Thoracic aorta (tissue), 2 donors: ENCODE results near the gene NOS1AP. TPM values are rescaled to one million over a fixed set of nuclear protein-coding genes. Genes with fewer than 3 reads are reported as not detected.

Source experiments
- ATAC-seq: fragments of 150-250 bp; one replicate; pipeline ENCODE4 v1.8.0; 2017; ENCODE audit warnings: low read depth; ENCODE audit not compliant: insufficient number of reproducible peaks, low FRiP score
- DNase-seq: peaks from one replicate; pipeline ENCODE4 v3.0.0-alpha.2; 2020; ENCODE audit warnings: low spot score
- H3K27ac ChIP-seq, 2 donors: fragments of 200-600 bp; sonication (generic); 1 replicate in 1 of 2; 2 replicates in 1 of 2; pipeline ENCODE4 v1.5.1; 2016; ENCODE audit warnings: mild to moderate bottlenecking in 2 of 2, moderate library complexity in 2 of 2
- H3K27me3 ChIP-seq: fragments of 200-600 bp; sonication (generic); replicated peaks from 2 replicates; pipeline ENCODE4 v1.6.0; 2016; ENCODE audit warnings: mild to moderate bottlenecking; ENCODE audit not compliant: insufficient read depth
- H3K36me3 ChIP-seq: fragments of 200-600 bp; sonication (generic); one replicate; pipeline ENCODE4 v1.5.1; 2016
- H3K4me1 ChIP-seq, 2 donors: fragments of 200-600 bp; sonication (generic); 1 replicate in 1 of 2; 2 replicates in 1 of 2; pipeline versions ENCODE4 v1.5.1 to v1.6.0; 2016; ENCODE audit warnings: low read depth in 2 of 2, mild to moderate bottlenecking in 1 of 2; ENCODE audit not compliant: control insufficient read depth in 1 of 2
- H3K4me3 ChIP-seq: fragments of 200-600 bp; sonication (generic); 2 replicates; pipeline ENCODE4 v1.5.1; 2016; ENCODE audit warnings: mild to moderate bottlenecking
- H3K9me3 ChIP-seq: fragments of 200-600 bp; sonication (generic); 2 replicates; pipeline ENCODE4 v1.5.1; 2016
- CTCF ChIP-seq: fragments of 200-600 bp; sonication (generic); IDR thresholded peaks from one replicate; pipeline ENCODE4 v1.5.1; 2019; ENCODE audit warnings: antibody characterized with exemption
- total RNA-seq, 2 donors: library from RNA; depleted of rRNA; stranded (reverse); fragments of >200 nt; gene quantifications; one replicate each; pipeline versions ENCODE4 v1.1.0 to v1.2.3, GENCODE V29; 2016

NOS1AP gene
- total RNA-seq, 2 donors from 2014 or later, result 6.3 to 12.2 TPM

DNA sequence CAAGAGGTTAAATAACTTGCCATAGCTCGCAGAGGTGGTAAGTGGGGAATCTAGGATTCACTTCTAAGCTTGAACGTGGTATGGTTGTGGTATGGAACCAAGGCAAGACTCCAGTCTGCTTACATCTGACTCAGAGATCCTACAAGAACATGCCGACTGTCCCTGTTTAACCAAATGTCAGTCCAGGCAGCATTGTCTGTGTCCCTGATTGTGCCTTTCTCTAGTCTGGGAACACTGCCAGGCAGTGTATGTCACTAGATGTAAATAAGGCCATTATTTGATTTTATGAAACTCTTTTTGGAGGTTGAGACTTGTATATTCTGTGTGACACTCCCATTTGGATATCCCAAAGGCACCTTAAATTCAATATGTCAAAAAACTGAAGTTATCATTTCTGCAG, 96.0 kb downstream of the NOS1AP start:
- Histone ChIP-seq H3K27me3 (no peaks in the 10 kb centered on the region), H3K9me3 (no peaks in the 10 kb centered on the region), H3K27ac (no peak overlapping the region), H3K4me3 (no peak overlapping the region), H3K36me3 (no peaks in the 10 kb centered on the region), H3K4me1 (no peaks in the 10 kb centered on the region)
- ATAC-seq, result no peak
- DNase-seq, result no peak
- TF ChIP-seq CTCF, result no peak

DNA sequence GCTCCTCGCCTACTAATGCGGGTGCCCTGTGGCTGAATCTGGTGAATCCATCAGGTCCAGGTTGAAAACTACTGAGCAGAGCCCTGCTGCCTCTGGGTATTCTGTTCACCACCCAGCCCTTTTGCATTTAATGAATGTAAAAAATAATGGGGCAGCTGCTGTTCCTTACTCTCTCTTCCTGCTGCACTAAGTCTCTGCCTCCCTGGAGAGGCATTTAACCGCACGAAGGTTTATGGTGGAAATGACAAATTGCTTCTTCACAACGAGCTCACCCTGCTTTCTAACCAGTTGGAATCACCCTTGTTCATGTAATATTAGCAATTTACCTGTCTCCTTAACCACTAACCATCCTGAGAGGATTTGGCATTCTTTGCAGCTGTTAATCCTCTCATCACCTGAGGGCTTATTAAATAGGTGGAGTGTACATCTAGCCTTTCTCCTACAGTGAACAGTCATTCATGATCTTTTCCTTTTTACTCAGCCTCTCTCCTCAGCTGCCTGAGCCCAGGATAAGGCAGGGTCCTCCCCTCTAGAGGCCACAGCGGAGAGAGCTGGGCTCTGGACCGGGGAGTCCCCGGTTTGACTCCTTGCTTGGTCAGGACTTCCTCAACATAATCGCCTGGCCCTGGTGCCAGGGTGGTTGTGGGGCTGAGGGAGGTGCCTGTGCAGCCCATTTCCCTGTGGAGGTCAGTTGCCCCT, 97.6 kb downstream of the NOS1AP start:
- Histone ChIP-seq H3K27ac (no peak overlapping the region), H3K27me3 (no peaks in the 10 kb centered on the region), H3K4me3 (no peak overlapping the region), H3K4me1 (no peaks in the 10 kb centered on the region), H3K36me3 (no peaks in the 10 kb centered on the region), H3K9me3 (no peaks in the 10 kb centered on the region)
- ATAC-seq (no peak), DNase-seq (no peak)
- TF ChIP-seq CTCF, result no peak

GRCh38 chr1:162168261-162168660, 98.8 kb downstream of the NOS1AP start:
- H3K4me1 ChIP-seq, result no peaks in the 10 kb centered on the region
- H3K27ac ChIP-seq, result no peak overlapping the region
- TF ChIP-seq CTCF, result no peak
- H3K4me3 ChIP-seq, result no peak overlapping the region
- H3K36me3 ChIP-seq, result no peaks in the 10 kb centered on the region
- DNase-seq, result no peak
- ATAC-seq, result no peak
- H3K9me3 ChIP-seq, result no peaks in the 10 kb centered on the region
- no peaks in the 10 kb centered on the region for H3K27me3 ChIP-seq

GRCh38 chr1:162169031-162169790, 99.7 kb downstream of the NOS1AP start:
- no peak for ATAC-seq
- no peak for TF ChIP-seq CTCF
- H3K9me3 ChIP-seq, result no peaks in the 10 kb centered on the region
- no peaks in the 10 kb centered on the region for H3K4me1 ChIP-seq
- H3K4me3 ChIP-seq, result no peak overlapping the region
- no peaks in the 10 kb centered on the region for H3K36me3 ChIP-seq
- DNase-seq, result no peak
- H3K27ac ChIP-seq, result no peak overlapping the region
- H3K27me3 ChIP-seq, result no peaks in the 10 kb centered on the region

GRCh38 chr1:162171111-162171510, 101.6 kb downstream of the NOS1AP start:
- Histone ChIP-seq H3K27me3 (no peaks in the 10 kb centered on the region), H3K27ac (no peak overlapping the region), H3K4me1 (no peaks in the 10 kb centered on the region), H3K4me3 (no peak overlapping the region), H3K9me3 (no peaks in the 10 kb centered on the region), H3K36me3 (no peaks in the 10 kb centered on the region)
- ATAC-seq, result no peak
- no peak for DNase-seq
- TF ChIP-seq CTCF, result no peak
